Measurements from ENCODE around the gene TNS1. TPM values are rescaled to one million over a fixed set of nuclear protein-coding genes. Genes with fewer than 3 reads are reported as not detected.
A peak's percentile ranks its signal among the peaks of the same experiment; 100 is the strongest.

Gene TNS1
- total RNA-seq, 2 experiments from 2014 or later = 11.0 to 13.5 TPM

DNA sequence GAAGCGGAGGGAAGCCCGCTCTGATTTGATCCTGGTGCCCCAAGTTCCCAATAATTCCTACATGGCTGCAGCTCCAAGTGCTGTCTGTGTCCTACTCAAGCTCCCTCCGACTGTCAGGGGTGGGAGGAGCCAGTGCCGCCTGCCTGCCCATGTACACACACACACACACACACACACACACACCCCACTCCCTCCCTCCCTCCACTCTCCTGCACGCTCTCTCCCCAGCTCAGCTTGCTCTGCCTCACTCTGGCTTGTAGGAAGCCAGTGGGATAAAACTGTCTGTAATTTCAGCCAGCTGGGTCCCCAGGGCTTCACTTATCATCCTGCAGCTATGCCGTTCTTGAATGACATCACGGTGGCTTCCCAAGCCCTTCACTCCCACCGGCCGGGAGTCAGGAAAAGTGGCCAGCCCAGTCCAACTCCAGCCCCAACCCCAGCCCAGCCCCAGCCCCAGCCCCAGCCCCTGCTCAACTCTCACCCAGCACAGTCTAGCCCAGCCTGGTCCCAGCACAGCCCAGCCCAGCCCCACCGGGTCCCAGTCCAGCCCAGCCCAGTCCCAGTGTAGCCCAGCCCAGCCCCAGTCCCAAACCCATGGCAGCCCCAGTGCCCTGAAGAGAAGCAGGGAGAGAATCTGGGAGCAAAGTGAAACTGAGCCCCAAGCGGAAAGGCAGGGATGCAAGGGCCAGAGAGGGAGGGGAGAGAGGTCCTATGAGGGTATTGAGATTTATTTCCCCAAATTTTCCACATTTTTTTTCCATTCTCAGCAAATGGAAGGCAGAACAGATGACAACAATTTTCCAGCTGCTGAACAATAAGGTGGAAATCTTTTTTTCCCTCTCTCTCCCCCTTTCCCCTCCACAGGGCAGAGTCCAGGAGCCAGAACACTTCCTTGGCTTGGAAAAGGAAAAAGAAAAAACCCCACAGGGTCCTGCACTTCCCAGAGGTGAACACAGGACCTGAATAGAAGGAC, 144.0 kb downstream of the TNS1 start:
- Mint-ChIP-seq H3K9me3 (no peaks in the 10 kb centered on the region), H3K27me3 (no peaks in the 10 kb centered on the region), H3K4me1 (no peaks in the 10 kb centered on the region), H3K36me3 (ENCODE audit: low read depth) (no peaks in the 10 kb centered on the region), H3K4me3 (no peak overlapping the region), H3K27ac (no peak overlapping the region)
- ChIA-PET POLR2A (no interaction called here), CTCF (no interaction called here)
- no peak for DNase-seq

- DNase-seq = no peak
- H3K36me3 Mint-ChIP-seq (ENCODE audit: low read depth) = no peaks in the 10 kb centered on the region
- H3K4me3 Mint-ChIP-seq = no peak overlapping the region
- no peaks in the 10 kb centered on the region for H3K4me1 Mint-ChIP-seq
- CTCF ChIA-PET = interaction anchor here (0.6 kb wide), 1 partner anchor 126 kb away, joined by 3 read pairs; no protein-coding TSS in a partner anchor
- POLR2A ChIA-PET = no interaction called here
- no peaks in the 10 kb centered on the region for H3K9me3 Mint-ChIP-seq
- H3K27me3 Mint-ChIP-seq = no peaks in the 10 kb centered on the region
- no peak overlapping the region for H3K27ac Mint-ChIP-seq
These were observed 144.9 kb downstream of the TNS1 start for GRCh38 chr2:217857624-217858506.

- no peaks in the 10 kb centered on the region for H3K4me1 Mint-ChIP-seq
- CTCF ChIA-PET = interaction anchor here (0.6 to 1.7 kb wide), 2 partner anchors 67 to 127 kb away, joined by 3 to 7 read pairs; no protein-coding TSS in a partner anchor
These were observed 145.9 kb downstream of the TNS1 start for GRCh38 chr2:217856871-217857270.

GRCh38 chr2:217856159-217856558, 146.6 kb downstream of the TNS1 start:
- H3K4me1 Mint-ChIP-seq = no peaks in the 10 kb centered on the region
- no peaks in the 10 kb centered on the region for H3K9me3 Mint-ChIP-seq
- H3K4me3 Mint-ChIP-seq = no peak overlapping the region
- ChIA-PET CTCF (interaction anchor here (0.6 to 1.7 kb wide), 4 partner anchors 50 to 1520 kb away, joined by 3 to 7 read pairs (median 4); no protein-coding TSS in a partner anchor), POLR2A (no interaction called here)
- no peak overlapping the region for H3K27ac Mint-ChIP-seq
- no peak for DNase-seq
- no peaks in the 10 kb centered on the region for H3K36me3 Mint-ChIP-seq (ENCODE audit: low read depth)
- H3K27me3 Mint-ChIP-seq = no peaks in the 10 kb centered on the region

More at GRCh38 chr2:217856871-217857270, 145.9 kb downstream of the TNS1 start:
- POLR2A ChIA-PET = no interaction called here
- H3K27me3 Mint-ChIP-seq = no peaks in the 10 kb centered on the region
- H3K9me3 Mint-ChIP-seq = no peaks in the 10 kb centered on the region
- no peaks in the 10 kb centered on the region for H3K36me3 Mint-ChIP-seq (ENCODE audit: low read depth)
- H3K4me3 Mint-ChIP-seq = no peak overlapping the region
- no peak overlapping the region for H3K27ac Mint-ChIP-seq
- no peak for DNase-seq

- POLR2A ChIA-PET = no interaction called here
- Mint-ChIP-seq H3K4me3 (no peak overlapping the region), H3K36me3 (ENCODE audit: low read depth) (no peaks in the 10 kb centered on the region), H3K27me3 (no peaks in the 10 kb centered on the region), H3K4me1 (no peaks in the 10 kb centered on the region), H3K27ac (no peak overlapping the region), H3K9me3 (no peaks in the 10 kb centered on the region)
- CTCF ChIA-PET = no interaction called here
- no peak for DNase-seq
These were observed 147.9 kb downstream of the TNS1 start for GRCh38 chr2:217854684-217855420.

- Mint-ChIP-seq H3K36me3 (ENCODE audit: low read depth) (no peaks in the 10 kb centered on the region), H3K4me3 (no peak overlapping the region), H3K4me1 (no peaks in the 10 kb centered on the region), H3K27me3 (no peaks in the 10 kb centered on the region), H3K9me3 (no peaks in the 10 kb centered on the region), H3K27ac (no peak overlapping the region)
- CTCF ChIA-PET = no interaction called here
- DNase-seq = no peak
- POLR2A ChIA-PET = no interaction called here
These were observed 148.8 kb downstream of the TNS1 start for GRCh38 chr2:217853961-217854360.

DNA sequence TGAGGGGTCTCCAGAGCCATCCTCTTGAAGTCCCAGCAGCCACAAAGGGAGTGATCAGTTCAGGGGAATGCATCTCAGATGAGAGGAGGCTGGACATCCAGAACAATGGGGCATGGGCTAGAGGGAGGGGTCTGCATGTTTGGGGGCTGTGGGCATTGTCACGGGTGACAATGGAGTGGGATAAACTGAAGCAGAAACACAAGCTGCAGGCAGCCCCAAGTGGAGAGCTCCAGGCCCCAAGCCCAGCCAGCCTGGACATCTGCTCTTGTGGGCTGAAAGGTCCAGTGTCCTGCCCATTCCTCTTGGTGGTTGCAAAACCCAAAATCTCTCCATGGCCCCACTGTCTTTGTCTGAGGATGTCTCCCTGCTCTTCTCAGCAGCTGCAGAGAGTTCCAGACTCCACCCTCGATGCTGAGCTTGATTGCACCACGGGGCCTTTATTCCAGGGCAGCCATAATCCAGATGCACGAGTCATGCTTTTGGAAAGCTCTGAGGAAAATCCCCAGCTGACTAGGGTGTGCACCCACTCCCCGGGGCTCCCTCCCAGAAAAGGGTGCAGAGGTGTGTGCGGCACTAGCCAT, 149.4 kb downstream of the TNS1 start:
- Mint-ChIP-seq H3K9me3 (no peaks in the 10 kb centered on the region), H3K36me3 (ENCODE audit: low read depth) (no peaks in the 10 kb centered on the region), H3K27ac (no peak overlapping the region), H3K4me3 (no peak overlapping the region), H3K4me1 (no peaks in the 10 kb centered on the region), H3K27me3 (no peaks in the 10 kb centered on the region)
- ChIA-PET CTCF (interaction anchor here (0.7 kb wide), 1 partner anchor 1037 kb away, joined by 3 read pairs; no protein-coding TSS in a partner anchor), POLR2A (no interaction called here)
- DNase-seq = no peak

GRCh38 chr2:217852555-217853211, 150.1 kb downstream of the TNS1 start:
- H3K27me3 Mint-ChIP-seq = no peaks in the 10 kb centered on the region
- no peak for DNase-seq
- POLR2A ChIA-PET = no interaction called here
- no peak overlapping the region for H3K27ac Mint-ChIP-seq
- CTCF ChIA-PET = interaction anchor here (0.7 kb wide), 1 partner anchor 1037 kb away, joined by 3 read pairs; no protein-coding TSS in a partner anchor
- no peaks in the 10 kb centered on the region for H3K9me3 Mint-ChIP-seq
- no peaks in the 10 kb centered on the region for H3K36me3 Mint-ChIP-seq (ENCODE audit: low read depth)
- no peaks in the 10 kb centered on the region for H3K4me1 Mint-ChIP-seq
- no peak overlapping the region for H3K4me3 Mint-ChIP-seq

- H3K27ac Mint-ChIP-seq = peak overlapping the region; percentile 37
- H3K36me3 Mint-ChIP-seq (ENCODE audit: low read depth) = no peaks in the 10 kb centered on the region
- ChIA-PET POLR2A (no interaction called here), CTCF (interaction anchor here (0.6 kb wide), 1 partner anchor 1148 kb away, joined by 3 read pairs; no protein-coding TSS in a partner anchor)
- no peaks in the 10 kb centered on the region for H3K27me3 Mint-ChIP-seq
- H3K4me1 Mint-ChIP-seq = no peaks in the 10 kb centered on the region
- DNase-seq = no peak
- H3K9me3 Mint-ChIP-seq = no peaks in the 10 kb centered on the region
- no peak overlapping the region for H3K4me3 Mint-ChIP-seq
These were observed 151.4 kb downstream of the TNS1 start for GRCh38 chr2:217851191-217852020.

DNA sequence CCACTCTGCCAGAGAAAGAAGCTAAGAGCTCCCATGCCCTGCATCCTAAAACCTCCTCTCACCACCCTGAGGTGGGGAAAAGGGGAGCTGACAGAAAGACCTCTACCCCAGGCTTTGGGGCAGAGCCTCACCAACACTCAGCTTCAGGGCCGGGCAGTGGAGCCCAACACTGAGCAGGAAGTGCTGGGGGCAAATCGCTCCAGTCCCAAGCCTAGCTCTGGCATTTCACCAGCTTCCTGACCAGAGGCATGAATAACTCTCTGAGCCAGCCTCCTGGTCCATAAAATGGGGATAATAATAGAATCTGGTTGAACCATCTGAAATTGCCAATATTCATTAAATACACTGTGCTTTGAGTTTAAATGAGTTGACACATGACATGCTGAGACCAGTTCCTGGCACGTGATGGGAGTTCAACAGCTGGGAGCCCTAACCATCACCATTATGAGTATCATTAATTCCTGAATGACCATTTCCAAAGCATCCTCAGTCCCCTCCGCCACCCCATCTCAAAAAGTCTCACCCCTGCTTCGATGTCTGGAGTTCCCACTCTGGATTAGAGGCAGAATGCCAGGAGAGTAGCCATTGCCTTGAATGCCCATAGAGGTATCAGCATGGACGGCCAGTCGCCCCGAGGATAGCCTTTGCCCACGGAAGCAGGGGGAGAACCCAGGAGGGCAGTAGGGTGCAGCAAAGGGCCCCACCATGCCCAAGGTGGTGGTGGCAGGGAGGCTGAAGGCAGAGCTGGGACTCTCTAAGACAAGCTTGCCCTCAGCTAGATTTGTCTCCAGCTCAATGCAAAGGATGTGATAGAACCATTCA, 153.4 kb downstream of the TNS1 start:
- Mint-ChIP-seq H3K4me3 (no peak overlapping the region), H3K9me3 (no peaks in the 10 kb centered on the region), H3K36me3 (ENCODE audit: low read depth) (no peaks in the 10 kb centered on the region), H3K27me3 (no peaks in the 10 kb centered on the region), H3K4me1 (no peaks in the 10 kb centered on the region), H3K27ac (no peak overlapping the region)
- CTCF ChIA-PET = no interaction called here
- POLR2A ChIA-PET = no interaction called here
- no peak for DNase-seq
